ENCODE measurements around the gene MPZL2. TPM values are rescaled to one million over a fixed set of nuclear protein-coding genes. Genes with fewer than 3 reads are reported as not detected.

The MPZL2 gene
- polyA plus RNA-seq, 3 donors = 6.9 to 23.1 (median 12.3) TPM

GRCh38 chr11:118212781-118213191 is 51.3 kb downstream of the MPZL2 start:
- H3K27ac ChIP-seq (ENCODE audit: low read depth, low read length) = no peak overlapping the region
- 43 to 83% (median 59%) methylated on average over 2 of the region's 2 CpGs for WGBS, 3 donors

GRCh38 chr11:118212131-118212725 is 51.9 kb downstream of the MPZL2 start:
- H3K27ac ChIP-seq (ENCODE audit: low read depth, low read length) = no peak overlapping the region
- 61 to 68% (median 61%) methylated on average over 7 of the region's 7 CpGs for WGBS, 3 donors

GRCh38 chr11:118211006-118211405 is 53.1 kb downstream of the MPZL2 start:
- H3K27ac ChIP-seq (ENCODE audit: low read depth, low read length) = no peak overlapping the region
- WGBS, 3 donors = 53 to 75% (median 55%) methylated on average over 6 of the region's 6 CpGs

- WGBS, 3 donors = 89 to 94% (median 92%) methylated on average over 7 of the region's 7 CpGs
- no peak overlapping the region for H3K27ac ChIP-seq (ENCODE audit: low read depth, low read length)
These were observed 53.8 kb downstream of the MPZL2 start for GRCh38 chr11:118210323-118210722.

- WGBS, 3 donors = 82 to 89% (median 87%) methylated on average over 3 of the region's 3 CpGs
- H3K27ac ChIP-seq (ENCODE audit: low read depth, low read length) = no peak overlapping the region
These were observed 55.1 kb downstream of the MPZL2 start for GRCh38 chr11:118209033-118209432.

GRCh38 chr11:118207079-118207478 is 57.0 kb downstream of the MPZL2 start:
- H3K27ac ChIP-seq (ENCODE audit: low read depth, low read length) = no peak overlapping the region
- WGBS, 3 donors = 84 to 89% (median 88%) methylated on average over 2 of the region's 2 CpGs

GRCh38 chr11:118206391-118207031 is 57.6 kb downstream of the MPZL2 start:
- no peak overlapping the region for H3K27ac ChIP-seq (ENCODE audit: low read depth, low read length)
- WGBS, 3 donors = 17 to 48% (median 22%) methylated on average over 1 of the region's 1 CpG

- H3K27ac ChIP-seq (ENCODE audit: low read depth, low read length) = no peak overlapping the region
- WGBS, 3 donors = 87 to 91% (median 90%) methylated on average over 9 of the region's 9 CpGs
These were observed 58.3 kb downstream of the MPZL2 start for GRCh38 chr11:118205606-118206378.

Other genes with a start within 250 kb of the MPZL2 start
- 1 to 10 TPM in 1 of 3 donors, under 1 TPM in 2; 0.03 to 1.0 (median 0.22) TPM for gene TMPRSS4, start 187.2 kb downstream of the MPZL2 start, polyA plus RNA-seq
- under 1 TPM in 1 of 3 donors, not detected in 2; 0.01 TPM for gene SMIM35, start 177.3 kb downstream of the MPZL2 start, polyA plus RNA-seq
- 1 to 10 TPM; 1.0 to 4.0 (median 3.5) TPM for gene SCN4B, start 111.5 kb downstream of the MPZL2 start, polyA plus RNA-seq
- under 1 TPM; 0.06 to 0.45 (median 0.07) TPM for gene SCN2B, start 87.7 kb downstream of the MPZL2 start, polyA plus RNA-seq
- gene JAML, start 39.3 kb downstream of the MPZL2 start, polyA plus RNA-seq = 10 to 100 TPM in 1 of 3 donors, 1 to 10 TPM in 1, under 1 TPM in 1; 0.87 to 14.6 (median 9.2) TPM
- 1 to 10 TPM; 1.2 to 3.2 (median 1.8) TPM for gene MPZL3, start 11.9 kb downstream of the MPZL2 start, polyA plus RNA-seq
- gene CD3E, start 40.4 kb upstream of the MPZL2 start, polyA plus RNA-seq = 1 to 10 TPM; 1.9 to 4.3 (median 2.9) TPM
- 1 to 10 TPM; 1.2 to 4.3 (median 2.0) TPM for gene CD3D, start 78.4 kb upstream of the MPZL2 start, polyA plus RNA-seq
- gene CD3G, start 80.0 kb upstream of the MPZL2 start, polyA plus RNA-seq = under 1 TPM in 2 of 3 donors, not detected in 1; 0.25 to 0.79 TPM
- gene UBE4A, start 95.3 kb upstream of the MPZL2 start, polyA plus RNA-seq = 10 to 100 TPM in 2 of 3 donors, 1 to 10 TPM in 1; 7.9 to 14.7 (median 11.4) TPM
- gene ATP5MG, start 137.3 kb upstream of the MPZL2 start, polyA plus RNA-seq = 100 to 1,000 TPM in 2 of 3 donors, 10 to 100 TPM in 1; 63.1 to 232 (median 188) TPM
- gene KMT2A, start 172.2 kb upstream of the MPZL2 start, polyA plus RNA-seq = 10 to 100 TPM in 1 of 3 donors, 1 to 10 TPM in 2; 7.9 to 14.4 (median 8.1) TPM

Data from adipose tissue (tissue), 3 donors.